Heart left ventricle (tissue), 13 donors: ENCODE data around the gene MICALL1.

ENCODE experiments used
- POLR2A ChIP-seq, 2 donors: fragments of 450-650 bp; IDR thresholded peaks; one replicate each; pipeline ENCODE4 v1.6.1; 2017; ENCODE audit warnings: antibody characterized with exemption in 2 of 2, mild to moderate bottlenecking in 2 of 2, moderate library complexity in 2 of 2
- TF ChIP-seq, protein P1 (sequence below), 12 donors: fragments of 200-600 bp; sonication (generic) in 4 of 12; IDR thresholded peaks; one replicate each; pipeline versions ENCODE4 v1.5.0 to v1.8.0; 2018 to 2022; ENCODE audit warnings: antibody characterized with exemption in 12 of 12, mild to moderate bottlenecking in 5 of 12
- donor health status: ischemic (EF 13 %, LVEDD 7.1; RV severe dilation, severe dysfunction).
- donor health status: DM: no; HTN: yes; CAD: no.
- donor health status: DM: no; HTN: no; CAD: no.
- donor health status: ischemic (EF 25% LVEDD 6.9; RV normal size, moderate dysfunction).
- donor health status: ischemic (EF 25% LVEDD 5.7; RV mildly dilated, moderate dysfunction).
- donor health status: ischemic (EF 35%, LVEDD 5.7; RV mildly dilated, moderate dysfunction).
- donor health status: nonischemic (EF 11% LVEDD 7.7; RV severe dilation, severe dysfunction).
- donor health status: DM: yes; HTN: yes; CAD: no.
- donor health status: PGD.
- donor health status: ischemic (EF 29% LVEDD 5.4; RV normal size, mild dysfunction).
- donor health status: nonischemic (EF 23%, LVEDD 6.1; RV moderate dilation, normal function).

DNA sequence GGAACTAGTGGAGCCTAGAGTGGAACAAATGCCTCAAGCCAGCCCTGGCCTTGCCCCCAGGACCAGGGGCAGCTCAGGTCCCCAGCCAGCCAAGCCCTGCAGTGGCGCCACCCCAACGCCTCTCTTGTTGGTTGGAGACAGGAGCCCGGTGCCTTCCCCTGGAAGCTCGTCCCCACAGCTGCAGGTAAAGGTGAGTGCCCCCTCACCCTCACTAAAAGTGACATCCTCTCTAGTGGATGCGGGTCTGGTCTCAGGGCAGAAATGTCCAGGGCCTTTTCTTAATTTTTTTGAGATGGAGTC is 21.5 kb downstream of the MICALL1 start:
- no peak for TF ChIP-seq POLR2A (IDR thresholded peaks at IDR 0.05)
- TF ChIP-seq, protein P1, sequence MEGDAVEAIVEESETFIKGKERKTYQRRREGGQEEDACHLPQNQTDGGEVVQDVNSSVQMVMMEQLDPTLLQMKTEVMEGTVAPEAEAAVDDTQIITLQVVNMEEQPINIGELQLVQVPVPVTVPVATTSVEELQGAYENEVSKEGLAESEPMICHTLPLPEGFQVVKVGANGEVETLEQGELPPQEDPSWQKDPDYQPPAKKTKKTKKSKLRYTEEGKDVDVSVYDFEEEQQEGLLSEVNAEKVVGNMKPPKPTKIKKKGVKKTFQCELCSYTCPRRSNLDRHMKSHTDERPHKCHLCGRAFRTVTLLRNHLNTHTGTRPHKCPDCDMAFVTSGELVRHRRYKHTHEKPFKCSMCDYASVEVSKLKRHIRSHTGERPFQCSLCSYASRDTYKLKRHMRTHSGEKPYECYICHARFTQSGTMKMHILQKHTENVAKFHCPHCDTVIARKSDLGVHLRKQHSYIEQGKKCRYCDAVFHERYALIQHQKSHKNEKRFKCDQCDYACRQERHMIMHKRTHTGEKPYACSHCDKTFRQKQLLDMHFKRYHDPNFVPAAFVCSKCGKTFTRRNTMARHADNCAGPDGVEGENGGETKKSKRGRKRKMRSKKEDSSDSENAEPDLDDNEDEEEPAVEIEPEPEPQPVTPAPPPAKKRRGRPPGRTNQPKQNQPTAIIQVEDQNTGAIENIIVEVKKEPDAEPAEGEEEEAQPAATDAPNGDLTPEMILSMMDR (IDR thresholded peaks at IDR 0.05): no peak
